GM10266 (cell line): Measurements from ENCODE around the gene ASIC2.

Source experiments
- DNase-seq: peaks from one replicate; pipeline ENCODE4 v3.0.0; 2012; ENCODE audit errors: extremely low spot score
- TF ChIP-seq, protein P1 (sequence below): IDR thresholded peaks from 2 replicates; pipeline ENCODE4 v1.5.1; 2012; ENCODE audit warnings: mild to moderate bottlenecking, low read depth; ENCODE audit not compliant: control insufficient read depth, insufficient read depth; ENCODE audit errors: missing control alignments

Gene ASIC2

DNA sequence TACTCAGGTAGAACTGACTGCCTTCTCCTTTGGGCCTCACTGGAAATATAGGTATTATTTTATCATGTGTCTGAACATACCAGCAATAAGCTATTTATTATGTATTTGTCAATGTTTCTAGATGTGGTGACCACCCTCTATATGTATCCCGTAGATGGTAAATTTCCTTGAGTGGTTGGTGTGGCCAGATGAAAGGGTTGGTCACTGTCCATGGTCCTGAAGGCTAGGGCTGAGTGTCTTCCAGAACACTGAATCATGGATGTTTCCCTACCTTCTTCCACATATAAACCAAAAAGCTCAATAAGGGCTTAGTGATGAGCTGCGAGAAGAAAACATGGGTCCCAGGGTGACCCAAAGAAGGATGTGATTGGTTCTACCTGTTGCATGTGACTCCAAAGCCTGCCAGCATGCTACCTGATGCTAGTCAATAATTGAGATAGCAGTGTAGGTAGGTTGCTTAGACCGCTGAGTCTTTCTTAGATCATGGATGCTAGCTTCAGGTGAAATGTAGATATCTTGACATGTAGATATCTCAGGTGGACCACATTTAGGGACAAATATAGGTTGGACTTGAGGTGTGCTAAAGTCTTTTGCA is 150.3 kb downstream of the ASIC2 start:
- peak; percentile 37 for DNase-seq
- TF ChIP-seq, protein P1, sequence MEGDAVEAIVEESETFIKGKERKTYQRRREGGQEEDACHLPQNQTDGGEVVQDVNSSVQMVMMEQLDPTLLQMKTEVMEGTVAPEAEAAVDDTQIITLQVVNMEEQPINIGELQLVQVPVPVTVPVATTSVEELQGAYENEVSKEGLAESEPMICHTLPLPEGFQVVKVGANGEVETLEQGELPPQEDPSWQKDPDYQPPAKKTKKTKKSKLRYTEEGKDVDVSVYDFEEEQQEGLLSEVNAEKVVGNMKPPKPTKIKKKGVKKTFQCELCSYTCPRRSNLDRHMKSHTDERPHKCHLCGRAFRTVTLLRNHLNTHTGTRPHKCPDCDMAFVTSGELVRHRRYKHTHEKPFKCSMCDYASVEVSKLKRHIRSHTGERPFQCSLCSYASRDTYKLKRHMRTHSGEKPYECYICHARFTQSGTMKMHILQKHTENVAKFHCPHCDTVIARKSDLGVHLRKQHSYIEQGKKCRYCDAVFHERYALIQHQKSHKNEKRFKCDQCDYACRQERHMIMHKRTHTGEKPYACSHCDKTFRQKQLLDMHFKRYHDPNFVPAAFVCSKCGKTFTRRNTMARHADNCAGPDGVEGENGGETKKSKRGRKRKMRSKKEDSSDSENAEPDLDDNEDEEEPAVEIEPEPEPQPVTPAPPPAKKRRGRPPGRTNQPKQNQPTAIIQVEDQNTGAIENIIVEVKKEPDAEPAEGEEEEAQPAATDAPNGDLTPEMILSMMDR: no peak

DNA sequence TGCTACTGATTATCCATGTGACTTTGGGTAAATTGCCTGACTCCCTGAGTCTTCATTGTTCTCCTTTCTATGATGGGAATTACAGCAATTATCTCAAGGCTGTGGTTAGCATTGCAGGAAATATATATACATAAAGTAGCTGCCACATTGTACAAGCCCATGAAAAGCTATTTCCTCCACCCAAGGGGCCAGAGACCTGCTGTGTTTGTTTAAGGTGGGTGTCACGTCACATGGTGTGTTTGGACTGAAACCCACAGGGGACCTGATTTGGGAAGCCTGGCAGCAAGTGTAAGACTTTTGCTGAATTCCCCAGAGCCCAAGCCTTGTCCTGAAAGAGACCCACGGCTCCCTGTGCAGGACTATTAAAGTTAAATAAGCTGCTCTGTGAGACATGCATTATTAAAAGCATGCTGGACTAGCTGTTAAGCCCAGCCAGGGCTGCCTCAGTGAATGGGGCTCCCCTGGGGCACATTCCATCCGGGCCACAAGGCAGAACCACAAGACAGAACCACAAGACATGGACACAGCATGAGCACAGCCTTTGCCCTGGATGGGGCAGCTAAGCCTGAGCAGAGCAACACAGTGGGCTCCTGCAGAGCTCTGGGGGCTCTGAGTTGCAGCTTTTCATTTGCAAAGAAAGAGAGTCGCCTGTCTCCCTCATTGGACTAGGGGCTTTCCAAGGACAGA is 152.5 kb downstream of the ASIC2 start:
- no peak for DNase-seq
- TF ChIP-seq, protein P1: no peak

DNA sequence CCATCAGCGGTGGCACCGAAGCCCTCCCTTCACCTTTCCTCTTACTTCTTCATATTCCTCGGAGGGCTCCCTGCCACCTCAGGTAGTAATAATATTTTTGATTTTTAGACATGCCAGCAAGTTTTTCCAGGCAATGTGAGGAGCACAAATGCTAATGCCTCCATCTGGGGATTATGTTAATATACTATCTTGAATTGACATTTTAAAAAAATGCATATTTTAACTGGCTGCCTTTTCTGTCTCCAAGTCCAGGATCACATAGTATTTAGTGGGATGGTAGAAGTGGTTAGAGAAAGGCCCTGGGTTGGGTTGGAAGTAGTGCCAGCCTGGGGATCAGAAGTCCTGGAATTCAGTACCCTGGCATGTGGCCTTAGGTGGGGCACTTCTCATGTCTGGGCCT is 154.5 kb downstream of the ASIC2 start:
- no peak for DNase-seq
- TF ChIP-seq, protein P1: no peak

DNA sequence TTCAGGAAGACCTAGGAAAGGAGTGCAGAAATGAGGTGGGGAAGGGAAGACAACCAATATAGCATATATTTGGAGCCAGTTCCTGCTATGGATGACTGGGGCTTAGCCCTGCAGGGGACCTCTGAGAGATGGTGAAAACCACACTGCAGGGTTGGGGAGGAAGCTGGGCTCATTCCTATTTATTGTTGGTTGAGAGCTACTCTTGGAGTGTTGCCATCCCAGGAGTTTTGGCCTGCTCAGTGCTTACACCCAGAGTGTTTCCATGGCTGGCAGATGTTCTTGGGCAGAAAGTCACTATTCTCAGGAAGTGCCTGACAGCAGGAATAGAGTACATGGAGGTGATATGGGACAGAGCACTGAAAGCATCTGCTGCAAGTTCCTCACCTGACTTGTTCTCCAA is 155.7 kb downstream of the ASIC2 start:
- no peak for DNase-seq

DNA sequence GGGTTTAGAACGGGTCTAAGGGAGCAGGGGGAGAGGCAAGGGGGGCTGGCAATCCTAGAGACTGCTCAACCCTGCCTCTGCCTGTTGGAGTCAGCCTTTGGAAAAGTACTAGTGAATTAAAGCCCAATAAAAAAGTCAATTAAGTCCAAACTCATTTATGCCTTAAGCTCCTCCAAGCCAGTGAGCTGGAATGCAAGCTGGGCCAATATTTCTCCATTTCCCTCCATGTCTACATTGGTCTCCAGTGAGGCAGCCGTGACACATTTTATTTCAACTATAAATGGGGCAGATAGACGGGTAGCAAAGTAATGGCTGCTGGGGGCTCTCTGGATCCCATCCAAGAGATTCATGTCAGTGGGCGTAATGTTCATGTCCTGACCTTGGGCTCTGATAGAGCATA is 157.4 kb downstream of the ASIC2 start:
- DNase-seq: no peak
- TF ChIP-seq, protein P1: no peak

More for the DNA sequence above, 155.7 kb downstream of the ASIC2 start:
- TF ChIP-seq, protein P1: no peak

DNA sequence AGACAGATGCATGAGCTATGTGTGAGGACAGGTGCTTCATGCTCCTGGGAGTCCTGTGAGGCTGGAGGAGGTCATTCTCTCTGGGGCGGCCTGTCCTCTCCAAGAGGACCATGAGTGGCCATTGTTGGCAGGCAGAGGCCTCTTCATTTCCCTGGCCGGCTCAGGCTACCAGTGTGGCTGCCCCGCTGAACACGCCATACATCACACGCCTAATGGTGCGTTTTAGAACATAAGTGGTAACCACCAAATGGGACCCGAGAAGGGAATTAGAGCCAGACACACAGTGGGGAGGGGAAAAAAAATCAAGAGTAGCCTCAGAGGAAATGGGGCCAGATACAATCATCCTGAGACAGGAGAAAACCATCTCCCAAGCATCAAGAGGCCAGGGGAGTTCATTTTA is 161.5 kb downstream of the ASIC2 start:
- TF ChIP-seq, protein P1: no peak
- DNase-seq: no peak

DNA sequence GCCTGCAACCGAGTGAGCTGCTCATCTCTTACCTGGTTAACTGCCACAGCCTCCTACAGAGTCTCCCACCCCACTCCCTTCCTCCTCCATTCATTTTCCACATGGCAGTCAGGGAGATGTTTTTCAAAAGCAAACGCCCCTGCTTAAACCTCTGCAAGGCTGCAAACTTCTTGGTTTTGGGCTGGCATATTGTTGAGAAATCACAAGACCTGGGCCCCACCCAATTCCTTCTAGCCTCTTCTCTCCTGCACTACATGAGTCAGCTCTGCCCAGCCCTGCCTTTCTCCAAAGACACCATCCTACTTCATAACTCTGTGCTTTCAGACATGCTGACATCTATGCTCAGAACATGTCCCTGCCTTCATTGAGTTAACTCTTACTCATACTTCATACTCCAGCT is 165.4 kb downstream of the ASIC2 start:
- TF ChIP-seq, protein P1: no peak
- no peak for DNase-seq
